K562 (cell line): ENCODE results near the gene RIMS3. TPM values are rescaled to one million over a fixed set of nuclear protein-coding genes. Genes with fewer than 3 reads are reported as not detected.

ENCODE experiments used
- ATAC-seq: fragments of 200-7000 bp; cut with Tn5 transposase; 3 replicates; pipeline ENCODE4 v1.9.1; 2020; ENCODE audit warnings: moderate library complexity
- BruUV-seq: library from RNA; stranded (reverse); fragments of 400-500 nt; replicated peaks from 2 replicates; lab custom pipeline; 2021; lab: Mats Ljungman, UMichigan
- CTCF ChIA-PET: fragments of 300-600 bp; formaldehyde crosslinking; extraction: SDS; loops from one replicate; lab custom pipeline; 2021; ENCODE audit warnings: low intra/inter-chr PET ratio; lab: Yijun Ruan, JAX
- POLR2A ChIA-PET: fragments of 300-600, 350-650 bp; sonication (Branson Sonifier 250); formaldehyde crosslinking; extraction: SDS; loops from one replicate; lab custom pipeline; 2021; ENCODE audit warnings: antibody characterized with exemption, inconsistent platforms; lab: Yijun Ruan, JAX
- DNase-seq, 4 experiments: peaks; one replicate each; pipeline versions ENCODE4 v3.0.0 to v3.0.0-alpha.2; 2011 to 2018; ENCODE audit warnings: low spot score in 3 of 4, mixed read lengths in 3 of 4; ENCODE audit errors: extremely low read depth in 1 of 4
- FAIRE-seq: peaks from 2 replicates; lab custom pipeline; 2011; peaks lifted over from hg19 to GRCh38; lab: Jason Lieb, UNC
- H2AFZ ChIP-seq: 2 replicates; pipeline ENCODE4 v1.6.0; 2011; ENCODE audit warnings: low read depth, low read length, control low read depth, inconsistent platforms
- H3K27ac ChIP-seq: fragments of 200-600 bp; 3 replicates; pipeline ENCODE4 v1.8.0; 2011; ENCODE audit warnings: low read depth, mild to moderate bottlenecking, control low read depth, inconsistent platforms, low read length, moderate library complexity, mixed read lengths; ENCODE audit errors: extremely low read depth
- H3K27me3 ChIP-seq, 2 experiments: fragments of 300-600 bp in 1 of 2; 2 replicates in 1 of 2; 3 replicates in 1 of 2; pipeline versions ENCODE4 v1.6.0 to v1.8.0; 2011; ENCODE audit warnings: inconsistent platforms in 2 of 2, low read length in 2 of 2, mild to moderate bottlenecking in 1 of 2, mixed read lengths in 1 of 2, moderate library complexity in 1 of 2; ENCODE audit not compliant: control insufficient read depth in 2 of 2, insufficient read depth in 2 of 2
- H3K36me3 ChIP-seq: fragments of 300-600 bp; 3 replicates; pipeline ENCODE4 v1.8.0; 2011; ENCODE audit warnings: mild to moderate bottlenecking, low read length, inconsistent platforms; ENCODE audit not compliant: control insufficient read depth, insufficient read depth
- H3K4me1 ChIP-seq, 2 experiments: fragments of 200-600 bp in 1 of 2; replicated peaks in 1 of 2; 2 replicates in 1 of 2; 3 replicates in 1 of 2; pipeline versions ENCODE4 v1.5.1 to v1.8.0; 2011; ENCODE audit warnings: inconsistent platforms in 2 of 2, low read length in 2 of 2, mild to moderate bottlenecking in 1 of 2, mixed read lengths in 1 of 2, moderate library complexity in 1 of 2; ENCODE audit not compliant: control insufficient read depth in 2 of 2, insufficient read depth in 2 of 2
- H3K4me2 ChIP-seq: 2 replicates; pipeline ENCODE4 v1.6.1; 2011; ENCODE audit warnings: low read length, control low read depth, inconsistent platforms, mixed read lengths; ENCODE audit not compliant: insufficient read depth
- H3K4me3 ChIP-seq: fragments of 200-600 bp; sonication (generic), shearing (Covaris generic); 2 replicates; pipeline ENCODE4 v1.5.1; 2016; ENCODE audit warnings: control low read depth, inconsistent platforms
- H3K79me2 ChIP-seq: fragments of 200-600 bp; 3 replicates; pipeline ENCODE4 v1.8.0; 2011; ENCODE audit warnings: low read length, inconsistent platforms; ENCODE audit not compliant: control insufficient read depth, insufficient read depth
- H3K9ac ChIP-seq, 2 experiments: 2 replicates each; pipeline versions ENCODE4 v1.6.0 to v1.6.1; 2011; ENCODE audit warnings: low read depth in 2 of 2, low read length in 2 of 2, control low read depth in 1 of 2, inconsistent platforms in 1 of 2, mild to moderate bottlenecking in 1 of 2, mixed read lengths in 1 of 2; ENCODE audit not compliant: insufficient read depth in 1 of 2
- H3K9me1 ChIP-seq: one replicate; pipeline ENCODE4 v1.6.0; 2011; ENCODE audit warnings: inconsistent platforms, mild to moderate bottlenecking, low read length, moderate library complexity; ENCODE audit not compliant: control insufficient read depth, insufficient read depth
- H3K9me3 ChIP-seq: replicated peaks from 2 replicates; pipeline ENCODE4 v1.5.1; 2011; ENCODE audit warnings: low read depth, low read length, inconsistent platforms; ENCODE audit not compliant: control insufficient read depth, insufficient read depth
- H4K20me1 ChIP-seq: replicated peaks from 2 replicates; pipeline ENCODE4 v1.6.1; 2011; ENCODE audit warnings: low read length, inconsistent platforms, mixed read lengths; ENCODE audit not compliant: control insufficient read depth, insufficient read depth
- ARID3B ChIP-seq: fragments of 250-450 bp; sonication (Bioruptor Pico); IDR thresholded peaks from 2 replicates; pipeline ENCODE4 v1.4.0; 2020; ENCODE audit warnings: borderline replicate concordance
- CTCF ChIP-seq, 3 experiments: IDR thresholded peaks in 2 of 3; conservative IDR thresholded peaks in 1 of 3; 2 replicates each; pipeline ENCODE4 v1.5.1; 2011 to 2012; ENCODE audit warnings: low read length in 3 of 3, mild to moderate bottlenecking in 3 of 3, control low read depth in 2 of 3, improper control_type of control experiment in 1 of 3, inconsistent platforms in 1 of 3, low read depth in 1 of 3, mixed read lengths in 1 of 3, moderate library complexity in 1 of 3; ENCODE audit not compliant: insufficient read depth in 2 of 3
- ELF4 ChIP-seq: fragments of 450-650 bp; formaldehyde crosslinking; IDR thresholded peaks from 2 replicates; pipeline ENCODE4 v1.4.0; 2022; ENCODE audit warnings: missing genetic modification characterization
- HEY1 ChIP-seq: fragments of 250-450 bp; sonication (Bioruptor Pico); IDR thresholded peaks from 2 replicates; pipeline ENCODE4 v1.5.0; 2020; ENCODE audit warnings: mild to moderate bottlenecking, moderate library complexity, borderline replicate concordance
- HMG20B ChIP-seq: fragments of 250-450 bp; sonication (Bioruptor Pico); IDR thresholded peaks from 2 replicates; pipeline ENCODE4 v1.5.0; 2021; ENCODE audit warnings: mild to moderate bottlenecking
- KDM1A ChIP-seq, 2 experiments: fragments of 450-650 bp; IDR thresholded peaks; 2 replicates each; pipeline ENCODE4 v1.6.1; 2016; ENCODE audit warnings: mild to moderate bottlenecking in 2 of 2
- MAX ChIP-seq: sonication (generic); formaldehyde crosslinking; IDR thresholded peaks from 2 replicates; pipeline ENCODE4 v1.9.0; 2022; ENCODE audit warnings: mild to moderate bottlenecking, missing genetic modification reagents
- NCOA1 ChIP-seq: fragments of 450-650 bp; IDR thresholded peaks from 2 replicates; pipeline ENCODE4 v1.6.1; 2016; ENCODE audit warnings: low read depth
- PHF20 ChIP-seq: fragments of 450-650 bp; IDR thresholded peaks from 2 replicates; pipeline ENCODE4 v1.6.1; 2018; ENCODE audit not compliant: partially characterized antibody
- RBFOX2 ChIP-seq: fragments of 200-400 bp; formaldehyde crosslinking; IDR thresholded peaks from 2 replicates; pipeline ENCODE4 v1.6.1; 2017; ENCODE audit warnings: low read depth, mild to moderate bottlenecking, low read length, moderate library complexity
- TEAD1 ChIP-seq, 2 experiments: fragments of 450-650 bp in 1 of 2; sonication (generic) in 1 of 2; formaldehyde crosslinking; IDR thresholded peaks; 2 replicates each; pipeline versions ENCODE4 v1.4.0 to v1.8.0; 2020 to 2022; ENCODE audit warnings: mild to moderate bottlenecking in 2 of 2, missing genetic modification reagents in 1 of 2
- UBTF ChIP-seq, 2 experiments: IDR thresholded peaks; 2 replicates each; pipeline ENCODE4 v1.6.1; 2012; ENCODE audit warnings: improper control_type of control experiment in 2 of 2, low read depth in 2 of 2, low read length in 2 of 2, borderline replicate concordance in 1 of 2
- ZNF197 ChIP-seq: fragments of 200-800 bp; sonication (Bioruptor generic); IDR thresholded peaks from 2 replicates; pipeline ENCODE4 v1.6.1; 2016; ENCODE audit warnings: low read depth, missing genetic modification characterization, missing compliant biosample characterization
- ZNF76 ChIP-seq: fragments of 250-450 bp; sonication (Bioruptor Pico); IDR thresholded peaks from 2 replicates; pipeline ENCODE4 v1.4.0; 2020; ENCODE audit warnings: mild to moderate bottlenecking, moderate library complexity, borderline replicate concordance
- ZNF780A ChIP-seq: fragments of 250-450 bp; sonication (Bioruptor Pico); IDR thresholded peaks from 2 replicates; pipeline ENCODE4 v1.5.0; 2021; ENCODE audit warnings: mild to moderate bottlenecking
- ZSCAN29 ChIP-seq: fragments of 450-650 bp; IDR thresholded peaks from 2 replicates; pipeline ENCODE4 v1.6.1; 2017
- WGBS: fragments of 100-300 bp; shearing (Covaris generic); methylation state at CpG from one replicate; pipeline ENCODE4 v1.1.6; 2016; ENCODE audit warnings: low coverage, mixed read lengths; ENCODE audit not compliant: insufficient coverage; ENCODE audit errors: missing lambda C conversion rate; 5-methylcytosine and 5-hydroxymethylcytosine counted together
- in situ Hi-C: fragments of 300-500 bp; cut with MboI; formaldehyde crosslinking; loops from 4 replicates; pipeline ENCODE4 v1.15.0; 2018; ENCODE audit warnings: inconsistent platforms, mixed read lengths
- intact Hi-C: fragments of 100-400 bp; cut with micrococcal nuclease; formaldehyde crosslinking; loops from 2 replicates; pipeline ENCODE4 v1.14.2; 2022
- polyA plus RNA-seq, 8 experiments: library from polyadenylated mRNA; depleted of rRNA in 4 of 8; stranded (reverse) in 5 of 8; unstranded in 3 of 8; fragments of >200 nt; fragmentation: Nextera tagmentation in 2 of 8; fragmentation: Illumina TruSeq in 1 of 8; extraction: Ambion mirVana in 2 of 8; extraction: Trizol in 1 of 8; gene quantifications; 2 replicates each; pipeline versions ENCODE4 v1.2.1 to v1.2.3, GENCODE V29; 2011 to 2014; ENCODE audit warnings: inconsistent platforms in 1 of 8, missing spikeins in 1 of 8
- total RNA-seq, 7 experiments: library from RNA; depleted of rRNA in 6 of 7; stranded (reverse); fragments of >200 nt in 6 of 7; fragmentation: Illumina TruSeq in 2 of 7; extraction: Trizol in 2 of 7; gene quantifications; 2 replicates each; pipeline versions ENCODE4 v1.2.1 to v1.2.3, GENCODE V29; 2011 to 2021; ENCODE audit warnings: low replicate concordance in 1 of 7

The RIMS3 gene
- total and polyA plus RNA-seq, 9 of the 15 experiments (the other 6 are each of a cell fraction or from before 2014, with no cell fraction given), result 0.06 to 1.2 (median 0.59) TPM

GRCh38 chr1:40709100-40709801 lies 43.8 kb upstream of the RIMS3 start:
- H3K4me3 ChIP-seq, result peak overlapping the region; percentile 49
- ChIA-PET CTCF (no interaction called here), POLR2A (interaction anchor here (0.7 to 14.0 kb wide), 7 partner anchors 8 to 107 kb away, joined by 3 to 212 read pairs (median 3); partner anchors contain the start of gene NFYC)
- in situ Hi-C loops (no loop called here), intact Hi-C loops (no loop called here)
- peaks cover 0 to 41% of the 10 kb centered on the region in 2 experiments; a peak in 4 of 5 replicates for H3K4me1 ChIP-seq
- peak overlapping the region; percentile 87 for H3K4me2 ChIP-seq
- no peaks in the 10 kb centered on the region for H3K9me3 ChIP-seq
- H2AFZ ChIP-seq, result peak overlapping the region; percentile 94
- under 1% methylated on average over 10 of the region's 10 CpGs for whole genome bisulfite sequencing
- FAIRE-seq (peak; percentile 99), DNase-seq (peak; percentile 87 to 98 (median 92)), ATAC-seq (peak; percentile 94)
- no peaks in the 10 kb centered on the region for H3K9me1 ChIP-seq
- no peaks in the 10 kb centered on the region for H3K27me3 ChIP-seq
- H3K36me3 ChIP-seq, result peaks cover 14% of the 10 kb centered on the region
- peak overlapping the region; percentile 90 for H3K27ac ChIP-seq
- H3K79me2 ChIP-seq, result peaks cover 92% of the 10 kb centered on the region
- no peaks in the 10 kb centered on the region for H4K20me1 ChIP-seq
- H3K9ac ChIP-seq, result peak overlapping the region; percentile 75 to 81; a peak in 3 of 4 replicates
- BruUV-seq, result TSS peak; percentile 65
- TF ChIP-seq ARID3B (CRISPR knock-in tag), result no peak
- peak; percentile 50; the same call in 1 of the 2 replicates for TF ChIP-seq RBFOX2
- no peak for TF ChIP-seq ZSCAN29
- no peak for TF ChIP-seq ZNF780A (CRISPR knock-in tag)
- peak; percentile 43; the same call in 1 of the 2 replicates for TF ChIP-seq NCOA1
- TF ChIP-seq ZNF76 (CRISPR knock-in tag), result no peak
- TF ChIP-seq UBTF (IDR thresholded peaks at IDR 0.05; ENCODE audit: borderline replicate concordance in 1 of 2, low read depth in 2 of 2, low read length in 2 of 2), result no peak; a peak in 1 of 4 replicates
- TF ChIP-seq HMG20B (CRISPR knock-in tag), result no peak
- TF ChIP-seq TEAD1 (CRISPR knock-in tag; IDR thresholded peaks at IDR 0.05), result peak in 1 of 2 experiments; percentile 94; a peak in 1 of 4 replicates
- peak; percentile 93 for TF ChIP-seq ELF4 (CRISPR knock-in tag)
- TF ChIP-seq PHF20, result peak; percentile 37
- TF ChIP-seq ZNF197 (CRISPR knock-in tag), result no peak
- no peak for TF ChIP-seq MAX (CRISPR knock-in tag)
- TF ChIP-seq HEY1 (CRISPR knock-in tag), result 0 out of 2 replicates have a peak, but pooled peaks have one; percentile 4
- TF ChIP-seq CTCF (IDR thresholded peaks at IDR 0.05 in 2 of 3, conservative IDR thresholded peaks at IDR 0.05 in 1 of 3; ENCODE audit: insufficient read depth in 2 of 3, low read depth in 1 of 3, low read length in 3 of 3), result no peak
- no peak for TF ChIP-seq KDM1A (IDR thresholded peaks at IDR 0.05)
